Stomach (tissue), 9 donors: ENCODE data around the gene MAB21L1. TPM values are rescaled to one million over a fixed set of nuclear protein-coding genes. Genes with fewer than 3 reads are reported as not detected.

Experiments used
- DNase-seq, 2 donors: peaks; one replicate each; pipeline versions ENCODE4 v3.0.0 to v3.0.0-alpha.2; 2013 to 2019
- H3K27ac ChIP-seq, 5 donors: fragments of 200-600 bp in 4 of 5; sonication (generic) in 4 of 5; one replicate each; pipeline ENCODE4 v1.5.1; 2013 to 2019; ENCODE audit warnings: mild to moderate bottlenecking in 1 of 5, moderate library complexity in 1 of 5
- H3K27me3 ChIP-seq, 3 donors: fragments of 200-600 bp; sonication (generic); one replicate each; pipeline ENCODE4 v1.5.1; 2017 to 2019; ENCODE audit warnings: mixed run types in 1 of 3
- H3K36me3 ChIP-seq, 4 donors: fragments of 200-600 bp; sonication (generic); 1 replicate in 3 of 4; 2 replicates in 1 of 4; pipeline ENCODE4 v1.5.1; 2016 to 2019
- H3K4me1 ChIP-seq, 4 donors: fragments of 200-600 bp; sonication (generic); one replicate each; pipeline ENCODE4 v1.5.1; 2016 to 2019
- H3K4me3 ChIP-seq, 4 donors: fragments of 200-600 bp; sonication (generic) in 3 of 4; one replicate each; pipeline ENCODE4 v1.5.1; 2016 to 2019; ENCODE audit warnings: mild to moderate bottlenecking in 1 of 4
- H3K9me3 ChIP-seq, 4 donors: fragments of 200-600 bp; sonication (generic); one replicate each; pipeline ENCODE4 v1.5.1; 2016 to 2019
- EP300 ChIP-seq: sonication (generic); formaldehyde crosslinking; IDR thresholded peaks from one replicate; pipeline ENCODE4 v1.6.1; 2017; ENCODE audit warnings: antibody characterized with exemption
- POLR2A ChIP-seq, 4 donors: fragments of 450-650 bp; IDR thresholded peaks; one replicate each; pipeline ENCODE4 v1.6.1; 2016; ENCODE audit warnings: antibody characterized with exemption in 4 of 4, control low read depth in 2 of 4, mild to moderate bottlenecking in 1 of 4, moderate library complexity in 1 of 4
- POLR2AphosphoS5 ChIP-seq, 3 donors: sonication (generic); formaldehyde crosslinking; IDR thresholded peaks; one replicate each; pipeline ENCODE4 v1.6.1; 2016; ENCODE audit warnings: antibody characterized with exemption in 3 of 3
- WGBS, 5 donors: extraction: QIAGEN DNeasy Blood & Tissue Kit in 3 of 5; methylation state at CpG; one replicate each; pipeline versions ENCODE4 v1.1.5 to v1.1.7; 2013 to 2018; 5-methylcytosine and 5-hydroxymethylcytosine counted together
- intact Hi-C: fragments of 100-400 bp; cut with DNase I; formaldehyde crosslinking; loops from one replicate; pipeline ENCODE4 v1.15.1; 2023; ENCODE audit warnings: low total_unique reads
- polyA plus RNA-seq, 3 donors: library from polyadenylated mRNA; stranded (reverse); fragments of 200-250 nt; gene quantifications; one replicate each; pipeline ENCODE4 v1.2.3, GENCODE V29; 2013
- total RNA-seq, 5 donors: library from RNA; depleted of rRNA; stranded (reverse); fragments of >200 nt; gene quantifications; one replicate each; pipeline versions ENCODE4 v1.1.0 to v1.2.3, GENCODE V29; 2014 to 2016
- TF ChIP-seq, protein P1 (sequence below), 7 experiments: fragments of 450-650 bp in 4 of 7; fragments of 200-600 bp in 3 of 7; sonication (generic) in 3 of 7; IDR thresholded peaks; one replicate each; pipeline ENCODE4 v1.5.1; 2016 to 2019; ENCODE audit warnings: antibody characterized with exemption in 7 of 7, control low read depth in 2 of 7, mild to moderate bottlenecking in 1 of 7
- donor health status: healthy with polysubstance abuse.
- donor health status: Bipolar disorder and iron deficiency.
- donor health status: healthy.

The MAB21L1 gene
- total and polyA plus RNA-seq, 8 donors = 0.30 to 2.0 (median 1.0) TPM; not detected in 3

GRCh38 chr13:35514801-35515502 lies 38.5 kb upstream of the MAB21L1 start:
- 71 to 88% (median 85%) methylated on average over 6 of the region's 6 CpGs for WGBS, 5 donors
- no peak for TF ChIP-seq POLR2AphosphoS5 (IDR thresholded peaks at IDR 0.05)
- no peak for TF ChIP-seq POLR2A (IDR thresholded peaks at IDR 0.05)
- TF ChIP-seq EP300 = no peak
- TF ChIP-seq, protein P1, sequence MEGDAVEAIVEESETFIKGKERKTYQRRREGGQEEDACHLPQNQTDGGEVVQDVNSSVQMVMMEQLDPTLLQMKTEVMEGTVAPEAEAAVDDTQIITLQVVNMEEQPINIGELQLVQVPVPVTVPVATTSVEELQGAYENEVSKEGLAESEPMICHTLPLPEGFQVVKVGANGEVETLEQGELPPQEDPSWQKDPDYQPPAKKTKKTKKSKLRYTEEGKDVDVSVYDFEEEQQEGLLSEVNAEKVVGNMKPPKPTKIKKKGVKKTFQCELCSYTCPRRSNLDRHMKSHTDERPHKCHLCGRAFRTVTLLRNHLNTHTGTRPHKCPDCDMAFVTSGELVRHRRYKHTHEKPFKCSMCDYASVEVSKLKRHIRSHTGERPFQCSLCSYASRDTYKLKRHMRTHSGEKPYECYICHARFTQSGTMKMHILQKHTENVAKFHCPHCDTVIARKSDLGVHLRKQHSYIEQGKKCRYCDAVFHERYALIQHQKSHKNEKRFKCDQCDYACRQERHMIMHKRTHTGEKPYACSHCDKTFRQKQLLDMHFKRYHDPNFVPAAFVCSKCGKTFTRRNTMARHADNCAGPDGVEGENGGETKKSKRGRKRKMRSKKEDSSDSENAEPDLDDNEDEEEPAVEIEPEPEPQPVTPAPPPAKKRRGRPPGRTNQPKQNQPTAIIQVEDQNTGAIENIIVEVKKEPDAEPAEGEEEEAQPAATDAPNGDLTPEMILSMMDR (IDR thresholded peaks at IDR 0.05) = no peak
- no peaks in the 10 kb centered on the region for H3K36me3 ChIP-seq
- no peaks in the 10 kb centered on the region for H3K9me3 ChIP-seq
- intact Hi-C loops = no loop called here
- H3K27ac ChIP-seq = no peak overlapping the region
- H3K27me3 ChIP-seq = no peaks in the 10 kb centered on the region
- no peak for DNase-seq
- no peak overlapping the region for H3K4me3 ChIP-seq
- peaks cover 0 to 11% (median 5%) of the 10 kb centered on the region in 4 donors for H3K4me1 ChIP-seq

GRCh38 chr13:35514061-35514477 lies 37.6 kb upstream of the MAB21L1 start:
- 93 to 95% (median 94%) methylated on average over 7 of the region's 7 CpGs for WGBS, 5 donors
- no peaks in the 10 kb centered on the region for H3K9me3 ChIP-seq
- H3K4me1 ChIP-seq = peaks cover 0 to 11% (median 5%) of the 10 kb centered on the region in 4 donors
- H3K4me3 ChIP-seq = no peak overlapping the region
- intact Hi-C loops = no loop called here
- H3K27ac ChIP-seq = no peak overlapping the region
- peak in 1 of 2 donors; percentile 24 for DNase-seq
- H3K36me3 ChIP-seq = no peaks in the 10 kb centered on the region
- TF ChIP-seq POLR2AphosphoS5 (IDR thresholded peaks at IDR 0.05) = no peak
- TF ChIP-seq EP300 = no peak
- TF ChIP-seq, protein P1 (IDR thresholded peaks at IDR 0.05) = no peak
- TF ChIP-seq POLR2A (IDR thresholded peaks at IDR 0.05) = no peak
- no peaks in the 10 kb centered on the region for H3K27me3 ChIP-seq

DNA sequence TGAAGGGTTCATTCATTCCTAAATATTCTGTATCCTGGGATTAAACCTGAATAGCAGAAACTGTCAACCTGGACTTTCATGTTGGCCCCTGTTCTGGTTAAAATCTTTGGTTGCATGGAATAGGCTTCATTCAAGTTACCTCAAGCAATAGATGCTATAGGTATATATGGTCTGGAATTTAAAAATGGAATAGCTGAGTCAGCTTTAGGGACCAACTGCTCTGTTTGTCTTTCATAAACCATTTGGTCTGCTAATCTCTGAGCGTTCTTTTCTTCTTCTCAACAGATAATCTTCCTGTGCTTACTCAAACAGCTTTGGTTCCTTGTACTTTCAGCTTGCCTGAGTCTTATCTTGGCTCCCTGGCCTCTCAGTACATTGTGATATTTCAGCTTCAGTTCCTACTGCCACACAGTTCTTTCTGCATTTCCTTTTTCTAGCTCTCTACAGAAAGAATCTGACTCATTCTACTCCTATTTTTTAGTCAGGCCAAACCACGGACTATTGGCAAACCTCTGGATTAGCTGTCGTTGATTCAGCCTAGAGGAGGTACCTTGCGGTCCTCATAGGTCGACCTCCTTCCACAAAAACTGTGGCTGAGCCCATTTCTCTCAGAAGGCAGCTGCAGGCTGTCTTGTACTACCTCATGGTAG lies 35.9 kb upstream of the MAB21L1 start:
- H3K27me3 ChIP-seq = no peaks in the 10 kb centered on the region
- intact Hi-C loops = no loop called here
- peak overlapping the region in 3 of 5 donors; percentile 9 to 51 (median 38) for H3K27ac ChIP-seq
- no peaks in the 10 kb centered on the region for H3K36me3 ChIP-seq
- DNase-seq = peak in 1 of 2 donors; percentile 62
- no peaks in the 10 kb centered on the region for H3K9me3 ChIP-seq
- peak in 2 of 3 donors; percentile 64 to 79 for TF ChIP-seq POLR2AphosphoS5 (IDR thresholded peaks at IDR 0.05)
- no peak for TF ChIP-seq POLR2A (IDR thresholded peaks at IDR 0.05)
- H3K4me1 ChIP-seq = peaks cover 0 to 11% (median 5%) of the 10 kb centered on the region in 4 donors
- no peak overlapping the region for H3K4me3 ChIP-seq
- WGBS, 5 donors = 12 to 33% (median 19%) methylated on average over 5 of the region's 5 CpGs

DNA sequence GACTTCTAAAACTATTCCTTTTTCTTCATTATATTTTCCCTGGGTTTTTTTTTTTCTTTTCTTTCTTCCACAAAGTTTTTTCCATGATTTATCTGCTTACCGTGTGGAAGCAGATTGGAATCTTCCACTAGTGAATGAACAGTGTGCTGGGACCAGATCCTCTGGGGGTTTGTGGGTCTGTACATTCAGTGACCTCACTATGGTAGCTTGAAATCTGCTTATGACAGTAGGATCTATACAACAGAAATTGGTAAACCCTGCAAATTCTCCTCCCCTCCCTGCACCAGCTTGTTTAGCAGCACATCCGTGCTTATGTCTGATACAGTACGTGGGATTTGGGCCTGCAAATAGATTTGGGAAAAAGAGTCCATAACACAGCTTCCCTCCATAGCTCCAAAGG lies 26.0 kb upstream of the MAB21L1 start:
- 49 to 79% (median 58%) methylated on average over 3 of the region's 3 CpGs for WGBS, 5 donors
- intact Hi-C loops = no loop called here
- TF ChIP-seq POLR2A (IDR thresholded peaks at IDR 0.05) = no peak
- TF ChIP-seq, protein P1 (IDR thresholded peaks at IDR 0.05) = no peak
- no peak for TF ChIP-seq POLR2AphosphoS5 (IDR thresholded peaks at IDR 0.05)
- no peak for TF ChIP-seq EP300

More for the DNA sequence above, 26.0 kb upstream of the MAB21L1 start:
- no peaks in the 10 kb centered on the region for H3K9me3 ChIP-seq
- no peak overlapping the region for H3K4me3 ChIP-seq
- no peaks in the 10 kb centered on the region for H3K36me3 ChIP-seq
- no peaks in the 10 kb centered on the region for H3K27me3 ChIP-seq
- H3K4me1 ChIP-seq = no peaks in the 10 kb centered on the region
- no peak overlapping the region for H3K27ac ChIP-seq
- DNase-seq = no peak
